ENCODE data around the gene GRN. TPM values are rescaled to one million over a fixed set of nuclear protein-coding genes. Genes with fewer than 3 reads are reported as not detected.

The GRN gene
- total and polyA plus RNA-seq, 9 of the 15 experiments (the other 6 are each of a cell fraction or from before 2014, with no cell fraction given), result 5.4 to 75.3 (median 20.7) TPM

- H3K4me3 ChIP-seq, result peak overlapping the region; percentile 85
- H3K9me1 ChIP-seq (ENCODE audit: control insufficient read depth, insufficient read depth, low read length), result peaks cover 3% of the 10 kb centered on the region
- ATAC-seq (no peak), DNase-seq (ENCODE audit: extremely low read depth in 1 of 4, low spot score in 3 of 4) (peak in 1 of 4 experiments; percentile 32), FAIRE-seq (no peak)
- peaks cover 46% of the 10 kb centered on the region; the same call in 2 of the 3 replicates for H3K36me3 ChIP-seq (ENCODE audit: control insufficient read depth, insufficient read depth, low read length)
- in situ Hi-C loops (cut with MboI) (no loop called here), intact Hi-C loops (cut with micrococcal nuclease) (loop anchor here (1.0 to 2.0 kb wide), 2 partner anchors 35 to 57 kb away; no protein-coding TSS in a partner anchor)
- H2AFZ ChIP-seq (ENCODE audit: low read depth, low read length), result 0 out of 2 replicates have a peak overlapping the region, but pooled peaks have one; percentile 67
- no peaks in the 10 kb centered on the region for H3K27me3 ChIP-seq (ENCODE audit: control insufficient read depth in 2 of 2, insufficient read depth in 2 of 2, low read length in 2 of 2)
- ChIA-PET CTCF (ENCODE audit: low intra/inter-chr PET ratio) (no interaction called here), POLR2A (interaction anchor here (0.6 to 2.1 kb wide), 3 partner anchors 14 to 326 kb away, joined by 3 to 6 read pairs (median 5); partner anchors contain the start of gene UBTF)
- peaks cover 30% of the 10 kb centered on the region for H3K79me2 ChIP-seq (ENCODE audit: control insufficient read depth, insufficient read depth, low read length)
- H4K20me1 ChIP-seq (replicated peaks; ENCODE audit: control insufficient read depth, insufficient read depth, low read length), result no peaks in the 10 kb centered on the region; the same call in 1 of the 2 replicates
- WGBS (ENCODE audit: insufficient coverage, low coverage, missing lambda C conversion rate), result 37% methylated on average over 26 of the region's 27 CpGs
- peak overlapping the region; percentile 85 to 100 for H3K9ac ChIP-seq (ENCODE audit: insufficient read depth in 1 of 2, low read depth in 2 of 2, low read length in 2 of 2)
- TSS peak; percentile 57 for BruUV-seq (replicated peaks)
- peak overlapping the region; percentile 92 for H3K4me2 ChIP-seq (ENCODE audit: insufficient read depth, low read length)
- H3K27ac ChIP-seq (ENCODE audit: extremely low read depth, low read depth, low read length), result peak overlapping the region; percentile 83
- no peaks in the 10 kb centered on the region for H3K9me3 ChIP-seq (replicated peaks; ENCODE audit: control insufficient read depth, insufficient read depth, low read depth, low read length)
- peaks cover 6 to 73% of the 10 kb centered on the region in 2 experiments; a peak in 4 of 5 replicates for H3K4me1 ChIP-seq (replicated peaks in 1 of 2; ENCODE audit: control insufficient read depth in 2 of 2, insufficient read depth in 2 of 2, low read length in 2 of 2)
- TF ChIP-seq ARID2 (IDR thresholded peaks at IDR 0.05), result no peak
- TF ChIP-seq TRIM24 (IDR thresholded peaks at IDR 0.05), result 0 out of 4 replicates have a peak, but pooled peaks of 1 of the 2 experiments have one; percentile 34
- TF ChIP-seq HDAC2 (IDR thresholded peaks at IDR 0.05), result 0 out of 2 replicates have a peak, but pooled peaks have one; percentile 28
- TF ChIP-seq TOE1 (IDR thresholded peaks at IDR 0.05; ENCODE audit: borderline replicate concordance), result 0 out of 2 replicates have a peak, but pooled peaks have one; percentile 40
- TF ChIP-seq TOE1 (CRISPR knock-in tag; IDR thresholded peaks at IDR 0.05; ENCODE audit: borderline replicate concordance, low read depth), result no peak
- TF ChIP-seq ZBTB40 (IDR thresholded peaks at IDR 0.05), result 0 out of 2 replicates have a peak, but pooled peaks have one; percentile 8
- no peak for TF ChIP-seq ZBTB40 (CRISPR knock-in tag; IDR thresholded peaks at IDR 0.05)
- 0 out of 2 replicates have a peak, but pooled peaks have one; percentile 38 for TF ChIP-seq KAT7 (CRISPR knock-in tag; IDR thresholded peaks at IDR 0.05; ENCODE audit: borderline replicate concordance)
- TF ChIP-seq BCOR (IDR thresholded peaks at IDR 0.05), result 0 out of 2 replicates have a peak, but pooled peaks have one; percentile 13
- no peak for TF ChIP-seq SP2 (IDR thresholded peaks at IDR 0.05; ENCODE audit: extremely low read depth, low read depth, low read length, poor library complexity, severe bottlenecking)
- TF ChIP-seq ZNF695 (CRISPR knock-in tag; IDR thresholded peaks at IDR 0.05), result no peak
- TF ChIP-seq SIX5 (IDR thresholded peaks at IDR 0.05; ENCODE audit: borderline replicate concordance in 1 of 2, insufficient read depth in 1 of 2, low read depth in 1 of 2, low read length in 2 of 2), result no peak
- no peak for TF ChIP-seq POLR3G (IDR thresholded peaks at IDR 0.05; ENCODE audit: extremely low read depth, insufficient read length, insufficient replicate concordance)
Measured at GRCh38 chr17:44323359-44324091, 21.6 kb upstream of the GRN start.

Measured in K562 (cell line).